ENCODE data around the gene NLGN2.

GRCh38 chr17:7414837-7415236, 7.2 kb downstream of the NLGN2 start:
- TF ChIP-seq CTCF (conservative IDR thresholded peaks at IDR 0.05; ENCODE audit: low read length), result no peak
- no peak for TF ChIP-seq EZH2phosphoT487 (IDR thresholded peaks at IDR 0.05; ENCODE audit: borderline replicate concordance, low read depth, low read length)

Measured in OCI-LY7 (cell line).